HCT116 (cell line): Measurements from ENCODE around the gene IGFBP2. TPM values are rescaled to one million over a fixed set of nuclear protein-coding genes. Genes with fewer than 3 reads are reported as not detected.

Source experiments
- ATAC-seq: fragments of 200-7000 bp; cut with Tn5 transposase; 2 replicates; pipeline ENCODE4 v1.9.1; 2020; ENCODE audit warnings: mild to moderate bottlenecking, moderate library complexity
- BruUV-seq: library from RNA; stranded (reverse); fragments of 400-500 nt; replicated peaks from 2 replicates; lab custom pipeline; 2021; lab: Mats Ljungman, UMichigan
- CTCF ChIA-PET: fragments of 300-600 bp; sonication (Branson Sonifier 250); formaldehyde crosslinking; loops from one replicate; lab custom pipeline; 2021; ENCODE audit warnings: antibody characterized with exemption; lab: Charles Lee
- POLR2A ChIA-PET: fragments of 300-600, 350-600 bp; sonication (Branson Sonifier 250); formaldehyde crosslinking; loops from one replicate; lab custom pipeline; 2021; ENCODE audit warnings: antibody characterized with exemption; lab: Charles Lee
- RAD21 ChIA-PET, 2 experiments: fragments of 300-600 bp; sonication (Branson Sonifier 250); formaldehyde crosslinking; loops; one replicate each; lab custom pipeline; 2023; ENCODE audit warnings: low total read pairs in 2 of 2; ENCODE audit not compliant: uncharacterized antibody in 2 of 2, unreplicated experiment in 2 of 2, low non-redundant PET in 1 of 2; lab: Charles Lee
- DNase-seq: peaks from one replicate; pipeline ENCODE4 v3.0.0-alpha.2; 2010; ENCODE audit warnings: low read depth, low spot score
- H2AFZ ChIP-seq: fragments of 200-600 bp; shearing (Covaris generic), sonication (generic); 2 replicates; pipeline ENCODE4 v1.6.1; 2017; ENCODE audit warnings: low read depth, mixed run types, mixed read lengths, antibody characterized with exemption, low read length; ENCODE audit not compliant: poor library complexity, severe bottlenecking
- H3K27ac ChIP-seq: 2 replicates; pipeline ENCODE4 v1.5.1; 2012; ENCODE audit warnings: low read depth, low read length
- H3K27me3 ChIP-seq: fragments of 200-600 bp; sonication (generic); 2 replicates; pipeline ENCODE4 v1.6.1; 2016; ENCODE audit warnings: mixed run types, low read length, mixed read lengths; ENCODE audit not compliant: insufficient read depth
- H3K36me3 ChIP-seq, 2 experiments: fragments of 200-500 bp in 1 of 2; fragments of 200-600 bp in 1 of 2; sonication (Bioruptor generic) in 1 of 2; sonication (generic) in 1 of 2; 2 replicates each; pipeline versions ENCODE4 v1.5.1 to v1.6.1; 2014 to 2016; ENCODE audit warnings: low read length in 2 of 2, inconsistent platforms in 1 of 2, mixed read lengths in 1 of 2, mixed run types in 1 of 2; ENCODE audit not compliant: insufficient read depth in 2 of 2, control insufficient read depth in 1 of 2
- H3K4me1 ChIP-seq, 2 experiments: fragments of 200-600 bp in 1 of 2; sonication (generic) in 1 of 2; 2 replicates each; pipeline versions ENCODE4 v1.5.1 to v1.6.1; 2012 to 2017; ENCODE audit warnings: low read length in 2 of 2, inconsistent platforms in 1 of 2, mild to moderate bottlenecking in 1 of 2, mixed read lengths in 1 of 2, mixed run types in 1 of 2, moderate library complexity in 1 of 2; ENCODE audit not compliant: insufficient read depth in 2 of 2, control insufficient read depth in 1 of 2
- H3K4me2 ChIP-seq: fragments of 200-600 bp; sonication (generic); 2 replicates; pipeline ENCODE4 v1.6.1; 2017; ENCODE audit warnings: mixed run types, low read length, mixed read lengths
- H3K4me3 ChIP-seq, 2 experiments: fragments of 200-600 bp in 1 of 2; sonication (generic) in 1 of 2; replicated peaks in 1 of 2; 2 replicates each; pipeline ENCODE4 v1.5.1; 2011 to 2016; ENCODE audit warnings: low read length in 2 of 2, control low read depth in 1 of 2, low read depth in 1 of 2, mild to moderate bottlenecking in 1 of 2, mixed read lengths in 1 of 2, mixed run types in 1 of 2
- H3K79me2 ChIP-seq: fragments of 200-600 bp; sonication (generic); 2 replicates; pipeline ENCODE4 v1.6.1; 2017; ENCODE audit warnings: mild to moderate bottlenecking, mixed run types, low read length, moderate library complexity, mixed read lengths; ENCODE audit not compliant: insufficient read depth
- H3K9ac ChIP-seq: fragments of 200-600 bp; sonication (generic); 2 replicates; pipeline ENCODE4 v1.6.1; 2016; ENCODE audit warnings: low read length, mixed read lengths
- H3K9me2 ChIP-seq: fragments of 200-600 bp; sonication (generic), shearing (Covaris generic); 2 replicates; pipeline ENCODE4 v1.6.1; 2017; ENCODE audit warnings: mixed run types, mild to moderate bottlenecking, moderate library complexity; ENCODE audit not compliant: insufficient read depth
- H3K9me3 ChIP-seq, 2 experiments: fragments of 200-500 bp in 1 of 2; fragments of 200-600 bp in 1 of 2; sonication (Bioruptor generic) in 1 of 2; sonication (generic) in 1 of 2; 2 replicates each; pipeline ENCODE4 v1.6.1; 2014 to 2017; ENCODE audit warnings: low read length in 2 of 2, mixed read lengths in 2 of 2, inconsistent platforms in 1 of 2, low read depth in 1 of 2, mild to moderate bottlenecking in 1 of 2, mixed run types in 1 of 2, moderate library complexity in 1 of 2; ENCODE audit not compliant: control insufficient read depth in 1 of 2, insufficient read depth in 1 of 2
- H4K20me1 ChIP-seq: fragments of 200-600 bp; sonication (generic), shearing (Covaris generic); 2 replicates; pipeline ENCODE4 v1.6.1; 2017; ENCODE audit warnings: mixed run types, mild to moderate bottlenecking, moderate library complexity; ENCODE audit not compliant: insufficient read depth
- CEBPB ChIP-seq: IDR thresholded peaks from 2 replicates; pipeline ENCODE4 v1.6.1; 2012; ENCODE audit warnings: low read depth
- EZH2 ChIP-seq: fragments of 200-600 bp; sonication (generic); IDR thresholded peaks from 2 replicates; pipeline ENCODE4 v1.6.1; 2017; ENCODE audit warnings: antibody characterized with exemption, mixed run types
- EZH2phosphoT487 ChIP-seq: fragments of 200-600 bp; IDR thresholded peaks from 2 replicates; pipeline ENCODE4 v1.6.1; 2018; ENCODE audit warnings: antibody characterized with exemption, borderline replicate concordance
- RAD21 ChIP-seq: IDR thresholded peaks from 2 replicates; pipeline ENCODE4 v1.6.1; 2012; ENCODE audit warnings: low read depth, mild to moderate bottlenecking
- SRF ChIP-seq: IDR thresholded peaks from 2 replicates; pipeline ENCODE4 v1.6.1; 2012; ENCODE audit warnings: low read depth
- YY1 ChIP-seq: IDR thresholded peaks from 2 replicates; pipeline ENCODE4 v1.6.1; 2011; ENCODE audit warnings: low read length, low read depth, moderate library complexity, mild to moderate bottlenecking; ENCODE audit not compliant: insufficient replicate concordance; ENCODE audit errors: extremely low read depth
- ZFX ChIP-seq: fragments of 450-650 bp; IDR thresholded peaks from 2 replicates; pipeline ENCODE4 v1.6.1; 2017
- ZNF274 ChIP-seq: fragments of 200-500 bp; sonication (Bioruptor generic); IDR thresholded peaks from 2 replicates; pipeline ENCODE4 v1.6.1; 2014; ENCODE audit warnings: mild to moderate bottlenecking, low read depth, low read length, inconsistent platforms
- intact Hi-C: fragments of 100-400 bp; cut with micrococcal nuclease; formaldehyde crosslinking; loops from 2 replicates; pipeline ENCODE4 v1.10.0; 2022
- total RNA-seq: library from RNA; stranded (reverse); gene quantifications from one replicate; pipeline ENCODE4 v1.2.1, GENCODE V29; 2021; ENCODE audit not compliant: unreplicated experiment
- TF ChIP-seq, protein P1 (sequence below): IDR thresholded peaks from 2 replicates; pipeline ENCODE4 v1.6.1; 2012; ENCODE audit warnings: low read depth
- TF ChIP-seq, protein P2 (sequence below), 3 experiments: fragments of 200-600 bp in 1 of 3; sonication (generic) in 1 of 3; IDR thresholded peaks in 2 of 3; conservative IDR thresholded peaks in 1 of 3; 2 replicates each; pipeline ENCODE4 v1.5.1; 2012 to 2017; ENCODE audit warnings: low read depth in 2 of 3, low read length in 2 of 3, antibody characterized with exemption in 1 of 3, borderline replicate concordance in 1 of 3, control low read depth in 1 of 3, mild to moderate bottlenecking in 1 of 3, mixed read lengths in 1 of 3, mixed run types in 1 of 3, moderate library complexity in 1 of 3; ENCODE audit not compliant: insufficient read depth in 1 of 3
- TF ChIP-seq, protein P3 (sequence below): IDR thresholded peaks from 2 replicates; pipeline ENCODE4 v1.6.1; 2011; ENCODE audit warnings: mild to moderate bottlenecking, low read length, moderate library complexity; ENCODE audit not compliant: insufficient replicate concordance; ENCODE audit errors: extremely low read depth

IGFBP2 gene
- total RNA-seq, 1 experiment from 2014 or later, result 143 TPM

DNA sequence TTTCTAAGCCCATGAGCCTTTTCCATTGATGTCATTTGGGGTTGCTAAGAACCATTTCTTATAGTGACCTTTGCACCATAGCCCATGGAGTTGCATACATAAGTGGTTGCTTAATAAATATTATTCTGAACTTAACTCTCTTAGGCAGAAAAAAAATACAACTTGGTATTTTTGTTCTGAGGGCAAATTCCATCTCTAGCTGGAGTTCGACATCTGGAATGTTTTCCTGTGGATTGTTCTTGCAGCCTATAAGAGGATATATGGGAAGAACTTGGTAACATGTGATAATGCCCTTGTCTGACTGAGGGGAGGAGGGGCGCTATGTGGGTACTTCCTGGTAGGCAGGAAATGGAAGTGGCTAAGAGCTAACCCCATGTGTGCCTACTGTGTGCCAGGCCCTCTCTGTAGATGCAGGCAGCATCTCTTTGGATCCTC, 20.7 kb downstream of the IGFBP2 start:
- Histone ChIP-seq H2AFZ (no peak overlapping the region), H4K20me1 (no peaks in the 10 kb centered on the region), H3K4me2 (no peak overlapping the region), H3K4me1 (peaks cover 2 to 16% of the 10 kb centered on the region in 2 experiments; a peak in 1 of 4 replicates), H3K4me3 (no peak overlapping the region), H3K27ac (no peak overlapping the region), H3K9ac (no peak overlapping the region), H3K79me2 (peaks cover 9% of the 10 kb centered on the region; the same call in 1 of the 2 replicates), H3K36me3 (no peaks in the 10 kb centered on the region), H3K9me3 (no peaks in the 10 kb centered on the region), H3K9me2 (no peaks in the 10 kb centered on the region), H3K27me3 (no peaks in the 10 kb centered on the region)
- TF ChIP-seq ZNF274 (no peak), YY1 (no peak), CEBPB (no peak), EZH2 (no peak), EZH2phosphoT487 (no peak), RAD21 (no peak), SRF (no peak), ZFX (no peak)
- TF ChIP-seq, protein P1, sequence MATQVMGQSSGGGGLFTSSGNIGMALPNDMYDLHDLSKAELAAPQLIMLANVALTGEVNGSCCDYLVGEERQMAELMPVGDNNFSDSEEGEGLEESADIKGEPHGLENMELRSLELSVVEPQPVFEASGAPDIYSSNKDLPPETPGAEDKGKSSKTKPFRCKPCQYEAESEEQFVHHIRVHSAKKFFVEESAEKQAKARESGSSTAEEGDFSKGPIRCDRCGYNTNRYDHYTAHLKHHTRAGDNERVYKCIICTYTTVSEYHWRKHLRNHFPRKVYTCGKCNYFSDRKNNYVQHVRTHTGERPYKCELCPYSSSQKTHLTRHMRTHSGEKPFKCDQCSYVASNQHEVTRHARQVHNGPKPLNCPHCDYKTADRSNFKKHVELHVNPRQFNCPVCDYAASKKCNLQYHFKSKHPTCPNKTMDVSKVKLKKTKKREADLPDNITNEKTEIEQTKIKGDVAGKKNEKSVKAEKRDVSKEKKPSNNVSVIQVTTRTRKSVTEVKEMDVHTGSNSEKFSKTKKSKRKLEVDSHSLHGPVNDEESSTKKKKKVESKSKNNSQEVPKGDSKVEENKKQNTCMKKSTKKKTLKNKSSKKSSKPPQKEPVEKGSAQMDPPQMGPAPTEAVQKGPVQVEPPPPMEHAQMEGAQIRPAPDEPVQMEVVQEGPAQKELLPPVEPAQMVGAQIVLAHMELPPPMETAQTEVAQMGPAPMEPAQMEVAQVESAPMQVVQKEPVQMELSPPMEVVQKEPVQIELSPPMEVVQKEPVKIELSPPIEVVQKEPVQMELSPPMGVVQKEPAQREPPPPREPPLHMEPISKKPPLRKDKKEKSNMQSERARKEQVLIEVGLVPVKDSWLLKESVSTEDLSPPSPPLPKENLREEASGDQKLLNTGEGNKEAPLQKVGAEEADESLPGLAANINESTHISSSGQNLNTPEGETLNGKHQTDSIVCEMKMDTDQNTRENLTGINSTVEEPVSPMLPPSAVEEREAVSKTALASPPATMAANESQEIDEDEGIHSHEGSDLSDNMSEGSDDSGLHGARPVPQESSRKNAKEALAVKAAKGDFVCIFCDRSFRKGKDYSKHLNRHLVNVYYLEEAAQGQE, result no peak
- TF ChIP-seq, protein P2, sequence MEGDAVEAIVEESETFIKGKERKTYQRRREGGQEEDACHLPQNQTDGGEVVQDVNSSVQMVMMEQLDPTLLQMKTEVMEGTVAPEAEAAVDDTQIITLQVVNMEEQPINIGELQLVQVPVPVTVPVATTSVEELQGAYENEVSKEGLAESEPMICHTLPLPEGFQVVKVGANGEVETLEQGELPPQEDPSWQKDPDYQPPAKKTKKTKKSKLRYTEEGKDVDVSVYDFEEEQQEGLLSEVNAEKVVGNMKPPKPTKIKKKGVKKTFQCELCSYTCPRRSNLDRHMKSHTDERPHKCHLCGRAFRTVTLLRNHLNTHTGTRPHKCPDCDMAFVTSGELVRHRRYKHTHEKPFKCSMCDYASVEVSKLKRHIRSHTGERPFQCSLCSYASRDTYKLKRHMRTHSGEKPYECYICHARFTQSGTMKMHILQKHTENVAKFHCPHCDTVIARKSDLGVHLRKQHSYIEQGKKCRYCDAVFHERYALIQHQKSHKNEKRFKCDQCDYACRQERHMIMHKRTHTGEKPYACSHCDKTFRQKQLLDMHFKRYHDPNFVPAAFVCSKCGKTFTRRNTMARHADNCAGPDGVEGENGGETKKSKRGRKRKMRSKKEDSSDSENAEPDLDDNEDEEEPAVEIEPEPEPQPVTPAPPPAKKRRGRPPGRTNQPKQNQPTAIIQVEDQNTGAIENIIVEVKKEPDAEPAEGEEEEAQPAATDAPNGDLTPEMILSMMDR (IDR thresholded peaks at IDR 0.05 in 2 of 3, conservative IDR thresholded peaks at IDR 0.05 in 1 of 3; ENCODE audit: borderline replicate concordance in 1 of 3, insufficient read depth in 1 of 3, low read depth in 2 of 3, low read length in 2 of 3), result no peak
- TF ChIP-seq, protein P3, sequence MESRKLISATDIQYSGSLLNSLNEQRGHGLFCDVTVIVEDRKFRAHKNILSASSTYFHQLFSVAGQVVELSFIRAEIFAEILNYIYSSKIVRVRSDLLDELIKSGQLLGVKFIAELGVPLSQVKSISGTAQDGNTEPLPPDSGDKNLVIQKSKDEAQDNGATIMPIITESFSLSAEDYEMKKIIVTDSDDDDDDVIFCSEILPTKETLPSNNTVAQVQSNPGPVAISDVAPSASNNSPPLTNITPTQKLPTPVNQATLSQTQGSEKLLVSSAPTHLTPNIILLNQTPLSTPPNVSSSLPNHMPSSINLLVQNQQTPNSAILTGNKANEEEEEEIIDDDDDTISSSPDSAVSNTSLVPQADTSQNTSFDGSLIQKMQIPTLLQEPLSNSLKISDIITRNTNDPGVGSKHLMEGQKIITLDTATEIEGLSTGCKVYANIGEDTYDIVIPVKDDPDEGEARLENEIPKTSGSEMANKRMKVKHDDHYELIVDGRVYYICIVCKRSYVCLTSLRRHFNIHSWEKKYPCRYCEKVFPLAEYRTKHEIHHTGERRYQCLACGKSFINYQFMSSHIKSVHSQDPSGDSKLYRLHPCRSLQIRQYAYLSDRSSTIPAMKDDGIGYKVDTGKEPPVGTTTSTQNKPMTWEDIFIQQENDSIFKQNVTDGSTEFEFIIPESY, result no peak
- intact Hi-C loops, result no loop called here
- POLR2A ChIA-PET, result interaction anchor here (1.2 kb wide), 1 partner anchor 155 kb away, joined by 5 read pairs; the partner anchor contains the start of gene RPL37A
- BruUV-seq, result no TSS peak
- CTCF ChIA-PET, result no interaction called here
- DNase-seq (no peak), ATAC-seq (no peak)
- RAD21 ChIA-PET, result no interaction called here
